SK-N-SH treated with all-trans-retinoic acid at 6 μM for 48 hours (cell line): ENCODE measurements around the gene ZBTB16.

Source experiments
- ATAC-seq: fragments of 200-7000 bp; cut with Tn5 transposase; 3 replicates; pipeline ENCODE4 v1.9.1; 2020; ENCODE audit warnings: mild to moderate bottlenecking, moderate library complexity
- CREB5 ChIP-seq: fragments of 250-450 bp; sonication (Bioruptor Pico); IDR thresholded peaks from 2 replicates; pipeline ENCODE4 v1.5.1; 2020; ENCODE audit warnings: low read depth, mild to moderate bottlenecking, moderate library complexity
- CSDC2 ChIP-seq: fragments of 250-450 bp; sonication (Bioruptor Pico); IDR thresholded peaks from 2 replicates; pipeline ENCODE4 v1.5.0; 2020; ENCODE audit warnings: mild to moderate bottlenecking, moderate library complexity
- ESRRG ChIP-seq: fragments of 250-450 bp; sonication (Bioruptor Pico); IDR thresholded peaks from 2 replicates; pipeline ENCODE4 v1.6.1; 2021; ENCODE audit warnings: mild to moderate bottlenecking
- GLIS3 ChIP-seq: fragments of 250-450 bp; sonication (Bioruptor Pico); IDR thresholded peaks from 2 replicates; pipeline ENCODE4 v1.5.0; 2020; ENCODE audit warnings: mild to moderate bottlenecking, moderate library complexity
- ISL1 ChIP-seq: fragments of 250-450 bp; sonication (Bioruptor Pico); IDR thresholded peaks from 2 replicates; pipeline ENCODE4 v2.1.2; 2022; ENCODE audit warnings: mild to moderate bottlenecking, moderate library complexity
- OSR1 ChIP-seq: fragments of 250-450 bp; sonication (Bioruptor Pico); IDR thresholded peaks from 2 replicates; pipeline ENCODE4 v1.8.0; 2022; ENCODE audit warnings: moderate library complexity, mild to moderate bottlenecking, inconsistent platforms
- PPARA ChIP-seq: fragments of 250-450 bp; sonication (Bioruptor Pico); IDR thresholded peaks from 2 replicates; pipeline ENCODE4 v1.5.0; 2020; ENCODE audit warnings: mild to moderate bottlenecking, borderline replicate concordance
- RARB ChIP-seq: fragments of 250-450 bp; sonication (Bioruptor Pico); IDR thresholded peaks from 2 replicates; pipeline ENCODE4 v1.8.0; 2021; ENCODE audit warnings: mild to moderate bottlenecking, moderate library complexity
- SNAI2 ChIP-seq: fragments of 250-450 bp; sonication (Bioruptor Pico); IDR thresholded peaks from 2 replicates; pipeline ENCODE4 v1.5.0; 2020; ENCODE audit warnings: mild to moderate bottlenecking, moderate library complexity
- TCF4 ChIP-seq: fragments of 250-450 bp; sonication (Bioruptor Pico); IDR thresholded peaks from 2 replicates; pipeline ENCODE4 v1.8.0; 2021; ENCODE audit warnings: mild to moderate bottlenecking, moderate library complexity, borderline replicate concordance
- TOX ChIP-seq: fragments of 250-450 bp; sonication (Bioruptor Pico); IDR thresholded peaks from 2 replicates; pipeline ENCODE4 v1.8.0; 2021; ENCODE audit warnings: mild to moderate bottlenecking, moderate library complexity, borderline replicate concordance
- TSHZ2 ChIP-seq: fragments of 250-450 bp; sonication (Bioruptor Pico); IDR thresholded peaks from 2 replicates; pipeline ENCODE4 v1.5.0; 2020; ENCODE audit warnings: mild to moderate bottlenecking, moderate library complexity
- ZC3H10 ChIP-seq: fragments of 250-450 bp; sonication (Bioruptor Pico); IDR thresholded peaks from 2 replicates; pipeline ENCODE4 v1.5.1; 2021; ENCODE audit warnings: mild to moderate bottlenecking, moderate library complexity
- ZFP3 ChIP-seq: fragments of 250-450 bp; sonication (Bioruptor Pico); IDR thresholded peaks from 2 replicates; pipeline ENCODE4 v1.5.0; 2020; ENCODE audit warnings: mild to moderate bottlenecking, moderate library complexity
- ZFP30 ChIP-seq: fragments of 450-650 bp; formaldehyde crosslinking; IDR thresholded peaks from 2 replicates; pipeline ENCODE4 v1.5.0; 2022; ENCODE audit warnings: mild to moderate bottlenecking, moderate library complexity
- ZNF565 ChIP-seq: fragments of 450-650 bp; formaldehyde crosslinking; conservative IDR thresholded peaks from 2 replicates; pipeline ENCODE4 v1.5.0; 2020; ENCODE audit warnings: low read depth, mild to moderate bottlenecking, moderate library complexity
- ZNF70 ChIP-seq: fragments of 450-650 bp; formaldehyde crosslinking; IDR thresholded peaks from 2 replicates; pipeline ENCODE4 v1.5.0; 2020; ENCODE audit warnings: mild to moderate bottlenecking, moderate library complexity
- ZNF8 ChIP-seq: fragments of 450-650 bp; formaldehyde crosslinking; IDR thresholded peaks from 2 replicates; pipeline ENCODE4 v1.5.0; 2020; ENCODE audit warnings: mild to moderate bottlenecking, moderate library complexity
- TF ChIP-seq, protein P1 (sequence below): fragments of 250-450 bp; sonication (Bioruptor Pico); IDR thresholded peaks from 2 replicates; pipeline ENCODE4 v1.8.0; 2020; ENCODE audit warnings: mild to moderate bottlenecking, moderate library complexity, borderline replicate concordance
- TF ChIP-seq, protein P2 (sequence below): fragments of 250-450 bp; sonication (Bioruptor Pico); IDR thresholded peaks from 2 replicates; pipeline ENCODE4 v1.5.1; 2021; ENCODE audit warnings: mild to moderate bottlenecking, moderate library complexity

Gene ZBTB16

DNA sequence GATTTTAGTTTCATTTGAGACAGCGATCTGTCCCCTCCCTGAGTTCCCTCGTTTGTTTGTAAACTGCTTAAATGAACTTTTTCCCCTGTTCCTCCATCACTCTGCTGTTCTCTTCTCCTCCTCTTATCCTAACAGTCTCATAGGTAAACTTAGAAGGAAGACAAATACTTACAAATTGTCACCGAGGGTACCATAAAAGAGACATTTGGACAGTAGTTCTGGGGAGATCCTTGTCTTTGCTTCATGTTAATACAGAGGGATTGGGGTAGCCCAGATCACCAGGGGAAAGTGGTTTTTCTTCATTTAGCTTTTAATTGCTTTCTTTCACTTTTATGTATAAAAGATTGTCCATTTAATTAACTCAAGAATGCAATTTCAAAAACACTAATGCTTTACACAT lies 46.1 kb downstream of the ZBTB16 start:
- ATAC-seq, result no peak
- TF ChIP-seq CREB5 (CRISPR knock-in tag), result no peak
- TF ChIP-seq RARB (CRISPR knock-in tag), result no peak
- TF ChIP-seq ZNF565 (CRISPR knock-in tag), result no peak
- no peak for TF ChIP-seq ESRRG (CRISPR knock-in tag)

DNA sequence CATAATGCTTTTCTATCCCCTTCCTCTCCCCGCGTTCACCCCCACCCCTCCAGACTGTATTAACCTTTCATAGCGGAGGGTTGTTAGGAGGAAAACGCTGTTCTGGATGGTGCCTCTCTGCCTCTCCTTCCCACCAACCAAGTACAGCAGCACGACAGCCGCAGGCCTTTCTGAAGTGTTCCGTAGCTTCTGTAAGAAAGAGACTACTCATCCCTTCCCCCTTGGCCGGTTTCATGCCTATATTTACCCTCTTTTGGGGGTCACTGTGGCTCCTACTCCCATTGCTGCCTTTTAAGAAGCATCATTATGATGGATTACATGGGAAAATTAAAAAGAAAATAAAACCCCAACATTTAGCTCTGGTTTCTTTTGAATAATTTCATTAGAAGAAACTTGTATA lies 46.5 kb downstream of the ZBTB16 start:
- TF ChIP-seq SNAI2 (CRISPR knock-in tag), result no peak
- TF ChIP-seq ZC3H10 (CRISPR knock-in tag), result no peak
- TF ChIP-seq ZFP3 (CRISPR knock-in tag), result no peak
- TF ChIP-seq GLIS3 (CRISPR knock-in tag), result no peak
- no peak for TF ChIP-seq TOX (CRISPR knock-in tag)
- TF ChIP-seq TSHZ2, result no peak
- no peak for TF ChIP-seq RARB (CRISPR knock-in tag)
- TF ChIP-seq TCF4 (CRISPR knock-in tag), result no peak
- TF ChIP-seq ZNF8 (CRISPR knock-in tag), result no peak
- TF ChIP-seq ZNF565 (CRISPR knock-in tag), result no peak
- TF ChIP-seq, protein P1, sequence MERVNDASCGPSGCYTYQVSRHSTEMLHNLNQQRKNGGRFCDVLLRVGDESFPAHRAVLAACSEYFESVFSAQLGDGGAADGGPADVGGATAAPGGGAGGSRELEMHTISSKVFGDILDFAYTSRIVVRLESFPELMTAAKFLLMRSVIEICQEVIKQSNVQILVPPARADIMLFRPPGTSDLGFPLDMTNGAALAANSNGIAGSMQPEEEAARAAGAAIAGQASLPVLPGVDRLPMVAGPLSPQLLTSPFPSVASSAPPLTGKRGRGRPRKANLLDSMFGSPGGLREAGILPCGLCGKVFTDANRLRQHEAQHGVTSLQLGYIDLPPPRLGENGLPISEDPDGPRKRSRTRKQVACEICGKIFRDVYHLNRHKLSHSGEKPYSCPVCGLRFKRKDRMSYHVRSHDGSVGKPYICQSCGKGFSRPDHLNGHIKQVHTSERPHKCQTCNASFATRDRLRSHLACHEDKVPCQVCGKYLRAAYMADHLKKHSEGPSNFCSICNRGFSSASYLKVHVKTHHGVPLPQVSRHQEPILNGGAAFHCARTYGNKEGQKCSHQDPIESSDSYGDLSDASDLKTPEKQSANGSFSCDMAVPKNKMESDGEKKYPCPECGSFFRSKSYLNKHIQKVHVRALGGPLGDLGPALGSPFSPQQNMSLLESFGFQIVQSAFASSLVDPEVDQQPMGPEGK (CRISPR knock-in tag), result no peak
- no peak for TF ChIP-seq ZFP30
- no peak for TF ChIP-seq PPARA (CRISPR knock-in tag)
- TF ChIP-seq ZNF70 (CRISPR knock-in tag), result no peak
- no peak for TF ChIP-seq CREB5 (CRISPR knock-in tag)
- TF ChIP-seq CSDC2 (CRISPR knock-in tag), result no peak
- no peak for TF ChIP-seq ESRRG (CRISPR knock-in tag)
- no peak for ATAC-seq

DNA sequence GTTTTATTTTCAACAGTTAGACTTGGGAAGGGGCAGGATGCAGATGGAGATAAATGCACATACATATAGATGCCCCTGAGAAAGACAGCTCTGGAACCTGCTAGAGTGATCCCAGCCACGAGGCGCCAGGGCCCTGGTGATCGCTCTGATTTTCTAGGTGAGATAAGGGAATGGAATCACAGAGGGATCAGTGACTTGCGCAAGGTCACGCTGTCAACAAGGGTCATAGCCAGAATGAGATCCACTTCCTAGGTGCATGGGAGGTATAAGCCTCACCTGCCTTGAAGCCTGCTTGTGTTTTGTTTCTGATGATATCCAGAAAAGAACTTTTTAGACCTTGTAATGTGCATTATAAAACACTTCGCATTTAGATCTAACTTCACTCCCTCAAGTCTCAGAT lies 47.5 kb downstream of the ZBTB16 start:
- ATAC-seq, result no peak
- no peak for TF ChIP-seq PPARA (CRISPR knock-in tag)
- no peak for TF ChIP-seq ZNF8 (CRISPR knock-in tag)
- no peak for TF ChIP-seq OSR1
- TF ChIP-seq, protein P2, sequence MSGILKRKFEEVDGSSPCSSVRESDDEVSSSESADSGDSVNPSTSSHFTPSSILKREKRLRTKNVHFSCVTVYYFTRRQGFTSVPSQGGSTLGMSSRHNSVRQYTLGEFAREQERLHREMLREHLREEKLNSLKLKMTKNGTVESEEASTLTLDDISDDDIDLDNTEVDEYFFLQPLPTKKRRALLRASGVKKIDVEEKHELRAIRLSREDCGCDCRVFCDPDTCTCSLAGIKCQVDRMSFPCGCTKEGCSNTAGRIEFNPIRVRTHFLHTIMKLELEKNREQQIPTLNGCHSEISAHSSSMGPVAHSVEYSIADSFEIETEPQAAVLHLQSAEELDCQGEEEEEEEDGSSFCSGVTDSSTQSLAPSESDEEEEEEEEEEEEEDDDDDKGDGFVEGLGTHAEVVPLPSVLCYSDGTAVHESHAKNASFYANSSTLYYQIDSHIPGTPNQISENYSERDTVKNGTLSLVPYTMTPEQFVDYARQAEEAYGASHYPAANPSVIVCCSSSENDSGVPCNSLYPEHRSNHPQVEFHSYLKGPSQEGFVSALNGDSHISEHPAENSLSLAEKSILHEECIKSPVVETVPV (CRISPR knock-in tag), result no peak
- TF ChIP-seq ZNF70 (CRISPR knock-in tag), result no peak
- no peak for TF ChIP-seq ZNF565 (CRISPR knock-in tag)
- no peak for TF ChIP-seq ESRRG (CRISPR knock-in tag)
- no peak for TF ChIP-seq RARB (CRISPR knock-in tag)
- TF ChIP-seq ZC3H10 (CRISPR knock-in tag), result no peak
- no peak for TF ChIP-seq TSHZ2
- no peak for TF ChIP-seq ISL1 (CRISPR knock-in tag)
- TF ChIP-seq, all 23 proteins: peak for 0
